CD14-positive monocyte (primary cell): ENCODE data around the gene SLAMF9. TPM values are rescaled to one million over a fixed set of nuclear protein-coding genes. Genes with fewer than 3 reads are reported as not detected.

Source experiments
- DNase-seq, 3 donors: peaks; one replicate each; pipeline ENCODE4 v3.0.0-alpha.2; 2011 to 2022
- H2AFZ ChIP-seq: 2 replicates; pipeline ENCODE4 v1.6.0; 2012; ENCODE audit warnings: mild to moderate bottlenecking, low read depth, low read length, inconsistent platforms; ENCODE audit not compliant: insufficient read depth, poor library complexity, severe bottlenecking
- H3K27ac ChIP-seq, 2 donors: 1 replicate in 1 of 2; 2 replicates in 1 of 2; pipeline ENCODE4 v1.5.1; 2012 to 2013; ENCODE audit warnings: low read length in 2 of 2, control low read depth in 1 of 2, inconsistent platforms in 1 of 2, low read depth in 1 of 2, mild to moderate bottlenecking in 1 of 2
- H3K27me3 ChIP-seq, 2 donors: one replicate each; pipeline versions ENCODE4 v1.6.0 to v1.6.1; 2011 to 2013; ENCODE audit warnings: low read length in 2 of 2; ENCODE audit not compliant: control insufficient read depth in 2 of 2, insufficient read depth in 2 of 2
- H3K36me3 ChIP-seq, 2 donors: replicated peaks in 1 of 2; 1 replicate in 1 of 2; 2 replicates in 1 of 2; pipeline versions ENCODE4 v1.5.1 to v1.6.1; 2012 to 2013; ENCODE audit warnings: low read length in 2 of 2, control low read depth in 1 of 2, inconsistent platforms in 1 of 2, mild to moderate bottlenecking in 1 of 2; ENCODE audit not compliant: insufficient read depth in 2 of 2, control insufficient read depth in 1 of 2
- H3K4me1 ChIP-seq, 2 donors: 1 replicate in 1 of 2; 2 replicates in 1 of 2; pipeline versions ENCODE4 v1.5.1 to v1.6.1; 2012 to 2013; ENCODE audit warnings: low read length in 2 of 2, control low read depth in 1 of 2, inconsistent platforms in 1 of 2, mild to moderate bottlenecking in 1 of 2, moderate library complexity in 1 of 2; ENCODE audit not compliant: insufficient read depth in 2 of 2, control insufficient read depth in 1 of 2
- H3K4me2 ChIP-seq: replicated peaks from 2 replicates; pipeline ENCODE3; 2012; ENCODE audit warnings: low read length, moderate library complexity, mild to moderate bottlenecking; ENCODE audit not compliant: poor library complexity, severe bottlenecking; ENCODE audit errors: extremely low read depth
- H3K4me3 ChIP-seq, 3 experiments: fragments of 200-600 bp in 1 of 3; sonication (generic) in 1 of 3; replicated peaks in 1 of 3; 1 replicate in 2 of 3; 2 replicates in 1 of 3; pipeline ENCODE4 v1.5.1; 2011 to 2013; ENCODE audit warnings: low read length in 3 of 3, mild to moderate bottlenecking in 3 of 3, control low read depth in 2 of 3, low read depth in 2 of 3, inconsistent platforms in 1 of 3, moderate library complexity in 1 of 3
- H3K79me2 ChIP-seq: 2 replicates; pipeline ENCODE4 v1.6.0; 2012; ENCODE audit warnings: mild to moderate bottlenecking, control low read depth, inconsistent platforms, low read length, moderate library complexity; ENCODE audit not compliant: insufficient read depth
- H3K9ac ChIP-seq: 2 replicates; pipeline ENCODE4 v1.6.0; 2017; ENCODE audit warnings: low read length, mild to moderate bottlenecking; ENCODE audit not compliant: insufficient read depth, poor library complexity, severe bottlenecking
- H3K9me3 ChIP-seq, 2 donors: replicated peaks in 1 of 2; 1 replicate in 1 of 2; 2 replicates in 1 of 2; pipeline versions ENCODE4 v1.5.1 to v1.6.1; 2012 to 2013; ENCODE audit warnings: low read length in 2 of 2, control low read depth in 1 of 2; ENCODE audit not compliant: control insufficient read depth in 1 of 2, insufficient read depth in 1 of 2
- H4K20me1 ChIP-seq: 2 replicates; pipeline ENCODE4 v1.6.0; 2012; ENCODE audit warnings: mild to moderate bottlenecking, low read length, control low read depth, moderate library complexity; ENCODE audit not compliant: insufficient read depth
- H3K27ac Mint-ChIP-seq, 7 donors: one replicate each; pipeline ENCODE4 v1.8.0; 2020; ENCODE audit warnings: mild to moderate bottlenecking in 7 of 7, mixed read lengths in 7 of 7, moderate library complexity in 6 of 7, inconsistent platforms in 2 of 7
- H3K27me3 Mint-ChIP-seq, 3 donors: one replicate each; pipeline ENCODE4 v1.8.0; 2021 to 2022; ENCODE audit warnings: low read depth in 3 of 3, mild to moderate bottlenecking in 3 of 3, mixed read lengths in 3 of 3, moderate library complexity in 3 of 3, inconsistent platforms in 1 of 3
- H3K36me3 Mint-ChIP-seq, 2 donors: one replicate each; pipeline ENCODE4 v1.8.0; 2020; ENCODE audit warnings: mixed read lengths in 2 of 2, inconsistent platforms in 1 of 2, mild to moderate bottlenecking in 1 of 2
- H3K4me1 Mint-ChIP-seq: one replicate; pipeline ENCODE4 v1.8.0; 2020; ENCODE audit warnings: mild to moderate bottlenecking, mixed read lengths
- H3K4me3 Mint-ChIP-seq, 2 donors: one replicate each; pipeline ENCODE4 v1.8.0; 2020; ENCODE audit warnings: mild to moderate bottlenecking in 2 of 2, mixed read lengths in 2 of 2, moderate library complexity in 1 of 2
- H3K9me3 Mint-ChIP-seq, 7 donors: one replicate each; pipeline ENCODE4 v1.8.0; 2020 to 2022; ENCODE audit warnings: mixed read lengths in 7 of 7, mild to moderate bottlenecking in 6 of 7, moderate library complexity in 6 of 7, inconsistent platforms in 2 of 7
- WGBS: methylation state at CpG from one replicate; pipeline ENCODE4 v1.1.5; 2013; ENCODE audit warnings: missing lambda C conversion rate; ENCODE audit not compliant: insufficient coverage; 5-methylcytosine and 5-hydroxymethylcytosine counted together
- intact Hi-C, 2 donors: fragments of 100-400 bp; cut with micrococcal nuclease; formaldehyde crosslinking; loops; one replicate each; pipeline versions ENCODE4 v1.15.0 to v1.15.1; 2023
- polyA plus RNA-seq, 3 donors: library from polyadenylated mRNA; depleted of rRNA in 1 of 3; unstranded in 2 of 3; stranded (reverse) in 1 of 3; fragments of 300-500 nt in 2 of 3; fragments of >200 nt in 1 of 3; fragmentation: Illumina TruSeq in 2 of 3; gene quantifications; 1 replicate in 2 of 3; 2 replicates in 1 of 3; pipeline ENCODE4 v1.2.3, GENCODE V29; 2012 to 2021
- TF ChIP-seq, protein P1 (sequence below): fragments of 200-600 bp; IDR thresholded peaks from one replicate; pipeline ENCODE4 v1.8.0; 2022; ENCODE audit warnings: antibody characterized with exemption, mild to moderate bottlenecking

SLAMF9 gene
- polyA plus RNA-seq, 3 donors: 0.17 TPM; not detected in 2

DNA sequence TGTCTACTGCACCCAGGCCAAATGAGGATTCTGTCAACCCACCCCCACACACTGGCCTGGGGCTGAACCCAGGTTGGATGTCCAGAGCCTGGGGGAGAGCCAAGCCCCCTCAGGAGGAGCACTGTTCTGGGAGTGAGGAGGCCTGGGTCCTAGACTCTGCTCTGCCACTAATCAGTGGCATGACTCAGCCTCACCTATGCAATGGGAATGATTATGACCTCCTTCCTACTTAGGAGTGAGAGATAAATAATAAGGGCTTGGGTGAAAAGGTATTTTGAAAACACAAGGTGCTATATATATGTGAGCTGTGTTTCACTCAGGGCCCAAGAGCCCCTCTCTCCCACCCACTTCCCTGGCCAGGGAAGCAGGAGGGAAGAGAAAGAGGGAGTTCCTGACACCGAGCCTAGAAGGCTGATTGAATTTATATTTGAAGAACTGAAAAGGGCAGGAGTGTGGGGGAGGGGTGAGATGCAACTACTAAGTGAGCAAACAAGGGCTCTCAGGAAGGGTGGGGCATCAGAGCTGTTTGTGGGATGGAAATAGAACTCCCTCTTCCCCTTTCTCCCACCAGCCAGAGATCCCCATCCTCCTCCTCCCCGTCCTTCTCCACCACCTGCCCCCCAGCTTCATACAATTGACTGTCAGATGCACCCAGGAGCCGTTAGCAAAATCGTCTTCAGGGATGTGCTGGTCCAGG lies 16.8 kb downstream of the SLAMF9 start:
- peaks cover 55% of the 10 kb centered on the region for H3K79me2 ChIP-seq
- peaks cover 60% of the 10 kb centered on the region for H3K4me1 Mint-ChIP-seq
- TF ChIP-seq, protein P1, sequence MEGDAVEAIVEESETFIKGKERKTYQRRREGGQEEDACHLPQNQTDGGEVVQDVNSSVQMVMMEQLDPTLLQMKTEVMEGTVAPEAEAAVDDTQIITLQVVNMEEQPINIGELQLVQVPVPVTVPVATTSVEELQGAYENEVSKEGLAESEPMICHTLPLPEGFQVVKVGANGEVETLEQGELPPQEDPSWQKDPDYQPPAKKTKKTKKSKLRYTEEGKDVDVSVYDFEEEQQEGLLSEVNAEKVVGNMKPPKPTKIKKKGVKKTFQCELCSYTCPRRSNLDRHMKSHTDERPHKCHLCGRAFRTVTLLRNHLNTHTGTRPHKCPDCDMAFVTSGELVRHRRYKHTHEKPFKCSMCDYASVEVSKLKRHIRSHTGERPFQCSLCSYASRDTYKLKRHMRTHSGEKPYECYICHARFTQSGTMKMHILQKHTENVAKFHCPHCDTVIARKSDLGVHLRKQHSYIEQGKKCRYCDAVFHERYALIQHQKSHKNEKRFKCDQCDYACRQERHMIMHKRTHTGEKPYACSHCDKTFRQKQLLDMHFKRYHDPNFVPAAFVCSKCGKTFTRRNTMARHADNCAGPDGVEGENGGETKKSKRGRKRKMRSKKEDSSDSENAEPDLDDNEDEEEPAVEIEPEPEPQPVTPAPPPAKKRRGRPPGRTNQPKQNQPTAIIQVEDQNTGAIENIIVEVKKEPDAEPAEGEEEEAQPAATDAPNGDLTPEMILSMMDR: no peak
- peak overlapping the region; percentile 1 to 43 for H3K27ac ChIP-seq
- WGBS: 3% methylated on average over 3 of the region's 4 CpGs
- peak overlapping the region in 4 of 7 donors; percentile 14 to 84 (median 50) for H3K27ac Mint-ChIP-seq
- H3K36me3 Mint-ChIP-seq: peaks cover 0 to 3% of the 10 kb centered on the region in 2 donors
- peak overlapping the region; percentile 5 for H3K9ac ChIP-seq
- H3K27me3 ChIP-seq: no peaks in the 10 kb centered on the region
- H2AFZ ChIP-seq: peak overlapping the region; percentile 59
- DNase-seq: peak; percentile 27 to 36 (median 31)
- peaks cover 0 to 4% (median 2%) of the 10 kb centered on the region in 3 donors for H3K27me3 Mint-ChIP-seq
- peak overlapping the region in 1 of 3 experiments; percentile 63 for H3K4me3 ChIP-seq
- peak overlapping the region; percentile 77 for H3K4me2 ChIP-seq
- H3K36me3 ChIP-seq: no peaks in the 10 kb centered on the region
- peaks cover 40 to 50% of the 10 kb centered on the region in 2 donors for H3K4me1 ChIP-seq
- H3K4me3 Mint-ChIP-seq: peak overlapping the region; percentile 62 to 72
- intact Hi-C loops: loop anchor here (2.0 to 10.0 kb wide), 3 partner anchors 70 to 158 kb away; partner anchors contain the start of gene IGSF8 (in 1 of the 2)
- H3K9me3 ChIP-seq: no peaks in the 10 kb centered on the region
- H4K20me1 ChIP-seq: no peaks in the 10 kb centered on the region
- peaks cover 0 to 1% (median 0%) of the 10 kb centered on the region in 7 donors for H3K9me3 Mint-ChIP-seq

DNA sequence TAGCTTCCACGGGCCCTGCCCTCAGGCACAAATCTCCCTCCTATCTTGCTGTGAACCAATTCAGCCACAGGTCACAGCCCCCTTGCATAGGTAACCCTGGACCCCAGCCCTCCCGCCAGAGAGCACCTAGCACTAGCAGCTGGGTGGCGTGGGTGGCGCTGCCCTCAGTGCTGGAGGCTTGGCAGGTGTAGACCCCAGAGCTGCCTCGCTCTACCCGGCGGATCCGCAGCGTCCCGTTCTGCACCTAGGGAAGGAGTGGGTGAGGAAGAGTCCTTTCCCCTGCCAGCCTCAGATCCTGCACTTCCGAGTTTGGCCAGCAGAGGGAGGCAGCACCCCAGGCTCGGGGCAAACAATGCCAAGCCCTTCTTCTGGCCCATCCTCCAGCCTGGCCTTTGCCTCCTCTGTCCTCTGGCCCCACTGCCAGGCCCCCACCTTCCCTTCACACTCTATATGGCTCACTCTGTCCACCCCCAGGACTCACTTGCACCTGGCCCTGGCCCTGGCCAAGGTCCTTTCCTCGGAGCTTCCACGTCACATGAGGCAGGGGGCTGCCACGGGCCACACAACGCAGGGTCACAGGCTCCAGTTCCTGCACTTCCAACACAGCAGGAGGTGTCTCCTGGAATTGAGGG lies 17.6 kb downstream of the SLAMF9 start:
- H3K4me3 ChIP-seq: peak overlapping the region in 1 of 3 experiments; percentile 63
- peak; percentile 65 to 72 (median 69) for DNase-seq
- peak overlapping the region in 1 of 2 donors; percentile 43 for H3K27ac ChIP-seq
- TF ChIP-seq, protein P1: peak; percentile 99
- intact Hi-C loops: loop anchor here (2.0 to 10.0 kb wide), 3 partner anchors 70 to 158 kb away; partner anchors contain the start of gene IGSF8 (in 1 of the 2)
- H3K36me3 ChIP-seq: no peaks in the 10 kb centered on the region
- Mint-ChIP-seq H3K4me1 (peaks cover 57% of the 10 kb centered on the region), H3K27ac (peak overlapping the region in 6 of 7 donors; percentile 17 to 75 (median 48)), H3K9me3 (peaks cover 0 to 1% (median 0%) of the 10 kb centered on the region in 7 donors), H3K36me3 (peaks cover 0 to 3% of the 10 kb centered on the region in 2 donors), H3K27me3 (peaks cover 0 to 2% (median 2%) of the 10 kb centered on the region in 3 donors), H3K4me3 (no peak overlapping the region)
- no peak overlapping the region for H2AFZ ChIP-seq
- H3K4me1 ChIP-seq: peaks cover 40 to 50% of the 10 kb centered on the region in 2 donors
- H3K9ac ChIP-seq: peak overlapping the region; percentile 5
- no peaks in the 10 kb centered on the region for H3K9me3 ChIP-seq
- peaks cover 50% of the 10 kb centered on the region for H3K79me2 ChIP-seq
- H3K4me2 ChIP-seq: peak overlapping the region; percentile 77
- WGBS: 31% methylated on average over 16 of the region's 16 CpGs
- H4K20me1 ChIP-seq: no peaks in the 10 kb centered on the region
- H3K27me3 ChIP-seq: no peaks in the 10 kb centered on the region
